Middle frontal gyrus (tissue), 1 donor: ENCODE data around the gene KLHL2.
"Not testable (repeated sequence)": the region's sequence is repeated elsewhere in the genome, so short reads cannot be mapped to it uniquely, and the experiment has no call there.

ENCODE experiments used
- DNase-seq: peaks from one replicate; pipeline ENCODE4 v3.0.0-alpha.2; 2015; ENCODE audit warnings: low spot score; ENCODE audit errors: extremely low spot score

Gene KLHL2, protein sequence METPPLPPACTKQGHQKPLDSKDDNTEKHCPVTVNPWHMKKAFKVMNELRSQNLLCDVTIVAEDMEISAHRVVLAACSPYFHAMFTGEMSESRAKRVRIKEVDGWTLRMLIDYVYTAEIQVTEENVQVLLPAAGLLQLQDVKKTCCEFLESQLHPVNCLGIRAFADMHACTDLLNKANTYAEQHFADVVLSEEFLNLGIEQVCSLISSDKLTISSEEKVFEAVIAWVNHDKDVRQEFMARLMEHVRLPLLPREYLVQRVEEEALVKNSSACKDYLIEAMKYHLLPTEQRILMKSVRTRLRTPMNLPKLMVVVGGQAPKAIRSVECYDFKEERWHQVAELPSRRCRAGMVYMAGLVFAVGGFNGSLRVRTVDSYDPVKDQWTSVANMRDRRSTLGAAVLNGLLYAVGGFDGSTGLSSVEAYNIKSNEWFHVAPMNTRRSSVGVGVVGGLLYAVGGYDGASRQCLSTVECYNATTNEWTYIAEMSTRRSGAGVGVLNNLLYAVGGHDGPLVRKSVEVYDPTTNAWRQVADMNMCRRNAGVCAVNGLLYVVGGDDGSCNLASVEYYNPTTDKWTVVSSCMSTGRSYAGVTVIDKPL

DNA sequence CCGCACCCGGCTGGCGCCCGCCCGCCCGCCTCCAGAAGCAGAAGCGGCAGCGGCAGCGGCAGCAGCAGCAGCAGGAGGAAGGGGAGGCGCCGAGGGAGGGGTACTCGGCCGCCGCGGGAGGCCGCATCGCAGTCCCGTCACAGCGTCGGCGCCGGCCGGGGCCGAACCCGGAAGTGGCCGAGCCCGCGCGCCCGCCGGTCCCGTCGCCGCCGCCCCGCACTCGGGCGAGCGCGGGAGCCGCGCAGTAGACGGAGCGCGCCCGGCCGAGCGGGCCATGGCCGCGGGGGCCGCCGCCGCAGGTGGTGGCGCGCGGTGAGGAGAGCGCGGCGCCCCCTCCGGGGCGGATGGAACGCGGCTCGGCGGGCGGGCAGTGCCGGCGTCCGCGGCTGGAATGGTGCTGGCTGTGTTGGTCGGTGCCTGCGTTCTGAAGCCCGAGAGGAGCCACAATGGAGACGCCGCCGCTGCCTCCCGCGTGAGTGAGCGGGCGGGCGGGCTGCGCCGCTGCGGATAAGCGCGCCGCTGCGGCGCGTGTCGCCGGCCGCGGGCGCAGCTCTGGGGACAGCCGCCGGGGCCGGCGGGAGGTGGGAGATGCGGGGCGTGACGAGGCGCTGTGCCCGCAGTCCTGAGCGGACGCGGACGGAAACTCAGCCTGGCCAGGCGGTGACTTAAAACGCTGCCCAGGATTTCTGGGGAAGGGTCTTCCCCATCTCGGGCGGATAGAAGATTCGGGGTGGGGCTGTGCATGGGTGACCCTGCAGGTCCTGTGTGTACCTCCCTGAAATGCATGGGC is at the start of gene KLHL2:
TSS of gene KLHL2 (plus strand) at position 131 of the 790 bp plus-strand sequence. CDS start at position 447, 316 bp downstream.
- DNase-seq: no peak

DNA sequence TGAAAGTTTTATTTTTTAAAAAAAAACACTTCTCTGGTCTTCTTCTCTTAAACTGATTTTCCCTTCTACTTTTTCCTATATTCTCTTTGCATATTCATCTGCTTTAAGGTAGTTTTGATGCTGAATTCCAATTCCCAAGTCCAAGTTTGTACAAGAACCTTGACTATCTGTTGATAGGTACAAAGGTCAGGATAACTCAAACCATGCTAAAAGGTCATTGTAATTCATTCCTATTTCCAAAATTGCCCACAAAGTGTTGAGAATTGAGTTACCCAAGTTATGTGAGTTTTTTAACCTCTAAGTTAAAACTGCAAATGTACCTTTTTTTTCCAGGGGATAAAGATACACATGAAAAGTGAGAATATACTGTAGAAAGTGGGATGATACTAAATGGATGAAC is 48.6 kb upstream of the KLHL2 start:
- no peak for DNase-seq

DNA sequence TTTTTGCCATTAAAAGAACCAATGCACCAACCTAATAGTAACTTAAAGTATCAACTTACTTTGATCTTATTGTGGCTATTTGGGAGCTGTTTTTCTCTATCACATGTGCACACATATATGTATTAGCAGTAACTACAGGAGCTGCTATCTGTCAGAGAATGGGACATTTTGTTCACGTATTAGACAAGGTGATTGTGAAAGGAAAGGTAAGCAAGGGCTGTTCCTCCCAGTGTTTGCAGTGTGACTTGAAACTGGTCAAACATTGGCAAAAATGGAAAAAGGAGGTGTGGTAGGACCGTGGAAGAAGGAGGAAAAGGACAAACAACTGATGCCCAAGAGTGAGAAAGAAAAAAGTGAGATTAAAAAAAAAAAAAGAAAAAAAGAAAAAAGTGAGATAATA is 43.1 kb upstream of the KLHL2 start:
- DNase-seq: no peak

DNA sequence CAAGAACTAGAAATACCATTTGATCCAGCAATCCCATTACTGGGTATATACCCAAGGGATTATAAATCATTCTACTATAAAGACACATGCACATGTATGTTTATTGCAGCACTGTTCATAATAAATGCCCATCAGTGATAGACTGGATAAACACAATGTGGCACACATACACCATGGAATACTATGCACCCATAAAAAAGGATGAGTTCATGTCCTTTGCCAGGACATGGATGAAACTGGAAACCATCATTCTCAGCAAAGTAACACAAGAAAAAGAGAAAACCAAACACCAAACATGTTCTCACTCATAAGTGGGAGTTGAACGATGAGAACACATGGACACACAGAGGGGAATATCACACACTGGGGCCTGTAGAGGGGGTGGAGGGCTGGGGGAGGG is 40.5 kb upstream of the KLHL2 start:
- DNase-seq: not testable (repeated sequence)

DNA sequence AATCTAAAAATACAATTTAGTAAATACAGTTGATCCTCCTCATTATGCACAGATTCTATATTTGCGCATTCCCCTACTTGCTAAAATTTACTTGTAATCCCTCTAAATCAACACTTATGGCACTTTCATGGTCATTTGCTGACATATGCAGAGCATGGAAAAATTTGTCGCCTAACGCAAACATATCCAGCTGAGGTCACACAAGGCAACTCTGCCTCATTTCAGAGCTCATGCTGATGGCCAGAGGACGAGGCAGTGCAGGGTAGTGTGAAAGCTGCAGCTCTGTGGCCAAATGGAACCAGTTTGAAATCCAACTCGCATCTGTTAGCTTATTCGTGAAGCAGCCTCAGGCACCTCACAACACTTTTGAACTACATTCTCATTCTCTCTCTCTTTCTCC is 39.7 kb upstream of the KLHL2 start:
- no peak for DNase-seq

DNA sequence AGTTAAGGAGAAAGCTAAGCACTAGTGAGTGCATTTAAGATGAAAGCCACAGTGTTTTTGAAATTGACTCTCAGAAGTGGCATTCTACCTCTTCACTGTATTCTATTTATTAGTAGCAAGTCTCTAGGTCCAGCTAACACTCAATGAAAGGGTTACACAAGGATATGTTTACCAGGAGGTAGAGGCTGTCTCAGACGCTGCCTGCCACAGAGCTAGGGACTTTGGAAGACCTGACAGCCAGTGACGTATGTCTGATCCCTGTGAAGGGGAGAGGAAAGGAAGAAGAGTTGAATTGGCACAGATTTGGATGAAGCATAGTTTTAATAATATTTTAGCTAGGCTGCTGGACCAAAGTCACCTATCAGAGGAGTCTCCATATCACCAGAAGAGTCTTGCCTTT is 36.5 kb upstream of the KLHL2 start:
- no peak for DNase-seq

DNA sequence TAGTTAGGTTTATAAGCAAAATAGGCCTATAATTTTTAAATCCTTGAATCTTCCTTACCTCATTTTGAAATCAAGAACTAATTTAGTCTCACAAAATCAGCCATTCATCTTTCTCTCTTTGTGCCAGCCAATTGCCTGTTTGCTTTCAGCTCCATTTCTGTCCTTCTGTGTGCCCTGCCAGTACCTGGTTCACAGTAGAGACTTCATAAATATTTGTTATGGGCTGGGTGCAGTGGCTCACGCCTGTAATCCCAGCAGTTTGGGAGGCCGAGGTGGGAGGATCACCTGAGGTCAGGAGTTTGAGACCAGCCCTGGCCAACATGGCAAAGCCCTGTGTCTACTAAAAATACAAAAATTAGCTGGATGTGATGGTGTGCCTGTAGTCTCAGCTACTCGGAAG is 31.9 kb upstream of the KLHL2 start:
- DNase-seq: not testable (repeated sequence)

DNA sequence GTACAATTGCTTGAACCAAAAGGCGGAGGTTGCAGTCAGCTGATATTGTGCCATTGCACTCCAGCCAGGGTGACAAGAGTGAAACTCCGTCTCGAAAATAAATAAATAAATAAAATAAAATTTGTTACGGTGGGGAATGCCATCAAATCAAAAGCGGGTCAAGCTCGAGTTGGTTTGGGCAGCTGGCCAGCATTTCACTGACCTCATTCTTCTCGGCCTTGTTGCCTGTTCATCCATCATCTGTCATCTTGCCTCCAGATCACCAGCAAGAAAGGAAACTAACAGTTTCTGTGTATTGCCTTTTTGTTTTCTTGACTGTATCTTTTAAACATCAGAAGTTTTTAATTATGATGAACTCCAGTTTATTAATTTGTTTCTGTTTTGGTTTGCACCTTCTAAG is 31.5 kb upstream of the KLHL2 start:
- no peak for DNase-seq

DNA sequence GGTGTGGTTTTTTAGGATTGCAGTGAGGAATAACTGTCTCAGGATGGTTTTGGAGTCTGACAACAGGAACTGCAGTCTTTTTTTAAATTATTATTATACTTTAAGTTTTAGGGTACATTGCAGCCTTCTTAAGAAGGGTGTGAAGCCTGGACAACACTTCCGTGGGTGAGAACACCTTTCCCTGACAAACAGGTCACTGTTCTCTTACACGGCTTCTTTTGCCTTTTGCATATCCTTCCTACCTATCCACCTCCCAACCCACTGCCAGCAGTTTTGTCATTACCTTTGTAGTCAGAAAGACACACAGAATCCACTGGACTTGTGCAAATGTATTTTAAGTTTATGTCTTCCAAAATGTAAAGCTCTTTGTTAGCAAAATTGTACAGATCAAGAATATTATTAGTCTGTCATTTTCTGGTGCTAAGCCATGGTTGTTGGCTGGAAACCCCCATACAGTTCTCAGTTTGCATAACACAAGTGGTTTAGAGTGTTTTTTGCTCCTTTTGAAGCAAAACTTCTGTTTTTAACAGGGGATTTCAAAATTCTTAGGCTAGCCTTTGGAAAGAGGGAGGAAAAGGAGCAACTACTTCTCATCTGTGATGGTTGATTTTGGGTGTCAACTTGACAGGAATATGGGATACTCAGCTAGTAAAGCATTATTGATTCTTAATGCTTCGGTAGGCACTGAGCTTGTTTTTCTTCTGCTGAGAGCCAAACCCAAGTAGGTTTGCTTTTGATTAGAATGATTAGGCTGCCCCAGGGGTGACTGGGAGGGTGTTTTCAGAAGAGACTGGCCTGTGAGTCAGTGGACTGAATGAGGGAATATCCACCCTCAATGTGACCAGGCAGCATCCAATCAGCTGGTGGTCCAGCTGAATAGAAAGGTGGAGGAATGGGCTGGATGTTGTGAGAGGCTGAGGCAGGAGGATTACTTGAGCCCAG is 29.4 kb upstream of the KLHL2 start:
- no peak for DNase-seq

DNA sequence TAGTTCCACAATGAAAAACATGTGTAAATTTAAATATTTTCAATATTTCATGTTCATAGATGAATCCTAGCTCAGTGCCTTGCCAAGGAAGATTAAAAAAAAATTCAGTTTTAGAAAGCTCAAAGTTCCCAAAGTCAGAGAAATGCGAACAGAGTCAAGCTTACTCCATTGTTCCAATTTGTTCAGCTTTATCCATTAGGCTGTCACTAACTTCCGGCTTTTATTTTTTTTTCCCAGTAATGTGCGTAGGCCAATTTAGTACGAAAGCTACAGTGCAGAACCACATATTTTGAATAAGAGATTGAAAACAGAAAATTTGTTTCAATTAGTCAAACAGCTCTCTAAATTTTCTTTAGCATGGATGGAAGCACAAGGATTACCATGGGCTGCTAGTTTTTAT is 23.1 kb upstream of the KLHL2 start:
- DNase-seq: no peak

DNA sequence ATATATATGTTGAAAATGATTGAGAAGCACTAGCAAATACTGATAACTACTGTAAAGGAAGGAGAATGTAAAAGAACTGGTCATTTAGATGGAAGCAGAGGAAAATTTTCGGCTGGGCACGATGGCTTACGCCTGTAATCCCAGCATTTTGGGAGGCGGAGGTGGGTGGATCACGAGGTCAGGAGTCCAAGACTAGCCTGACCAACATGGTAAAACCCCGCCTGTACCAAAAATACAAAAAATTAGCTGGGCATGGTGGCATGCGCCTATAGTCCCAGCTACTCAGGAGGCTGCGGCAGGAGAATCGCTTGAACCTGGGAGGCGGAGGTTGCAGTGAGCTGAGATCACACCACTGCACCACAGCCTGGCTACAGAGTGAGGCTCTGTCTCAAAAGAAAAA is 22.4 kb upstream of the KLHL2 start:
- DNase-seq: not testable (repeated sequence)

DNA sequence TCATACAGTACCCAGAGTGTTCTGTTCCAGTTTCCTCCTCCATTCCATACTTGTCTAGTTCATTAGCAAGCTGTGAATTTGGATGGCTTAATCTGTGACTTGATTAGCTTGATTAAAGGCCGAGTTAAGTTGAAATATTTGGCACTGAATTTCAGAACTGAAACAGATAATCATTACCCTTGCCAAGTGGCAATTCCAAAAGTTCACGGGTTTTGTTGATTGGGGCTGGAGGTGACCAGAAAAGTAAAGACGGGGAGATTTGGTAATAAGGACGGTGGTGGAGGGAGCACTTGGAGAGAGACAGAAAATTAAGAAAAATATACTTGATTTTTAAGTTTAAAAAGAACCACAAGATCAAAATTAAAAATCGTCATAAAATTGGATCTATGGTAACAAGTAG is 21.9 kb upstream of the KLHL2 start:
- DNase-seq: no peak

DNA sequence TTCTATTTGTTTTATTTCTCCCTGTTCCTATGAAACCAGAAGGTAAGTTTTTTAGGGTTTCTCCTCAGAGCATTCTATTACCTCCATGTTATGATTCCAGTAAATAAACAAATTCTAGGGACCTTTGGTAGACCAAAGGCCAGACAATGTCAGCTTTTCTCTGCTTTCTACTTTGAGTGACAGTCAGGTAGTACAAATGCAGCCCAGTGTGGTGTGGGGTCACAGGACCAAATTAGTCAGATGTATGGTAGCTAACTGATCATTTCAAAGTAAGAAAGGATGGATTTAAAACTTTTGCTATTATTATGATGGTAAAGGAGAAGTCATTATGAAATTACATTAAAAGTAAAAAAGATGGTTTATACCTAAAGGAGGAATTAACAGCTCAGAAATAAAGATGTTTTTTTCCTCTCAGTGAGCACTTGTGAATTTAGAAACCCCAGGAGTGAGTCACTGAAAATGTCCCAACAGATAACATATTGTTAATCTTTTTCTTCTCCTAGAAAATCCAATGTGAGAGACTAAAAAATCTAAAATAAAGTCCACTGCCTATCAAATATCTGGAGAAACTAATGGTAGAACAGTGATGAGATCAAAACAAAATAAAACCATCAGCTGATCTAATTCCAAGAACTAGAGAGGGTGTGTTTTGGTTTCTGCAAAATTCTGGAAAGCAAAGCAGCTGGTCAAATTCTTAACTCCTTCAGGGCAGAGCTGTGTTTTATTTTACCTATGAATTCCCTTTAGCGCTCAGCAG is 16.6 kb upstream of the KLHL2 start:
- no peak for DNase-seq

DNA sequence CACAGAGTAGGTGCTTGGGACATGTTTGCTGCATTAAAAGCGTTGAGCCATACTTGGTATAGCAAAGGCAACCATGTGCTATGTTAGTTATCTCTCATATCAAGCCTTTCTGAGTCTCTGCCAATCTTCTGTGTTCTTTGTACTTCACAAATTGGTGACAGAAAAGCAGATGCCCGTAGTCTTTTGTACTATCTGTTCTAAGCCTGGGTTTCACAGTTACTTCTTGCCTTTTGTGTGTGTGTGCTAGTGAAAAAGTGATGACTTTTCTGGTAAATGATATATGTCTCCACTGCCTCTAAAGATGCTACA is 16.1 kb upstream of the KLHL2 start:
- no peak for DNase-seq

DNA sequence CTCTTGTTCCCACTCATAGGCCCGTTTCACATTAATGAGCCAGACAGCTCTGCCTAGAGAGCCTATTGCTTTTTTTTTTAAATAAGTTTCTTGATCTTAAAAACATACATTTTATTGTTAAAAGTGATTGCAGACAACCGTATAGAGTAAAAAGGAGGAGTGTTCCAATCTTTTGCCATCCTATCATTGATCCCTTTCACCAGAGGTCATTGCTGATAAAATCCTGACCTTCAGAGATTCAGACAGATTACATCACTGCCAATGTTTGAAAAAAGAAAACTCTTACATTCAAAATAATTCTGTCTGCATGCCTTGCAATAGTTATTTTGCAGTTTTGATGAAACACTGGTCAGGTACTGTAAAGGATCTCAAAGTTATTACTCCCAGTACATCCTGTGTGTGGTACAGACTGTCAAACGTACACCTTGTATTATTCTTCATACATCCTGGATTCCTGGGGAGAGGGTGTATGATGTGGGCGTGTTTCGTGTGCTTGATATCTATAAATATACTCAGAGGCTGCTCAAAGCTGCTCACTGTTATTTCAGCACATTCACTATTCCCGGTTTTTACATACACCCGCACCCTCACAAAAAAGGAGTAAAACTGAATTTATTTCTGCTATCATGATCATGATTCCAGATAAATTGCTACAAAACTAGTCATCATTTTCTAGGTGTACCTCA is 15.4 kb upstream of the KLHL2 start:
- DNase-seq: no peak

DNA sequence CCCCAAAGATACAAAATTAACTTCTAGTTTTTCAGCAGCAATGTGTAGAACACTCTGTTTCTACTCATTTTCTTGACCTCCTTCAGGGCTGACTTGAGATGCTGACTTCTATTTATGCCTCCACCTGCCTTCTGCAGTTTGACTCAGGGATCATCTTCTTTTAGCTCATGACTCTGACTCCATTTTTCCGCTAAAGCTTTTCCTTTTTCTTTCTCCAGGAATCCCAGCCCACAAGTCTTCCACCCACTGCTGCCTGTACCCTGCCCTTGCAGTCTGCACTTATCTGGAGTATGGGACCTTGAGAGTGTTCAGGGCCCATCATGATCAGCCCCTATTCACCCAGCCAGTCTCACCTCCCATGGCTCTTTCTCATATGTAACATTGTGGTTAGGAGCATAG is 14.9 kb upstream of the KLHL2 start:
- no peak for DNase-seq

DNA sequence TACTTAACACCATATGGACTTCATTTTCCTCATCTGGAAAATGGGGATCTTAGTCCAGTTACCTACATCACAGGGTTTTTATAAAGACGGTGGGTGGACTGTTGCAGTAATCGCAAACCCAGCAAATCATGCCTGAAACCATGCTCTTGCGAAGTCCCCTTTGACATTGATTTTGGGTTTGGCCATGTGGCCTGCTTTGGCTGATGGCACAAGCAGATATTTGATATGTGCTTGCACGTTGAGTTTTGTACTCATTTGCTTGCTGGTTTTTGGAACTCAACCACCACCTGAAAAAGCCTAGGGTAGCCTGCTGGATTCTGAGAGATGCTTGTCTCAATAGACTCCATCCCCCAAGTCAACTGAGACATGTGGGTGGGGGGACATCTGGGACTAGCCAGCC is 14.4 kb upstream of the KLHL2 start:
- no peak for DNase-seq

DNA sequence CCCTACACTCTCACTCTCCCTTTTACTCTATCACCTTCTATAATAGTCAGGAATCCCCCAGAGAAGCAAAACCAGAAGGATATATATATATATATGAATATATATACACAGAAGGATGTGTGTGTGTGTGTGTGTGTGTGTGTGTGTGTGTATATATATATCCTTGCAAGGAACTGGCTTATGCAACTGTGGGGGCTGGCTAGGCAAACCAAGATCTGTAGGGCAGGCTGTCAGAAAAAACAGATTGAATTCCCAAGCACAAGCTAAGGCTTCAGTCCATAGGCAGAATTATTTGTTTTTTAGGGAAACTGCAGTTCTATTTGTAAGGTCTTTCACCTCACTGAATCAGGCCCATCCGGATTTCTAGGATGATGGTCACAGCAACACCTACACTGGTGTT is 13.0 kb upstream of the KLHL2 start:
- DNase-seq: no peak

DNA sequence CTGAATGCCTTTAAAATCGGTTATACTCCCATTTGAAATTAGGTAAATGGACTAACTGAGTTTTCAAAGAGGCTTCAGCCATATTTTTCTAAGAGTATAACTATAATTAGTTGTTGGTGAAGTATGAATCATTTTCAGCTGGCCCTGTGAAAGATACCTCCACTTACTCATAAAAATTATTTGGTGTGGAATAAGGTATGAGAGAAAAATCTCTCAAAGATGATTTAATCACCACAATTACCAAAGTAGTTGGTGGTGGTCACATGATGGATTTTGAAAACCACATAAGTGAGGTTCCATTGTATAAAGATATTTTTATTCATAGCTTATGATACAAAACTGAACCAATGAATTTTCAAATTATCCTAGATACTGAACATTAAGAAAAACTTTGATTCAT is 9.0 kb upstream of the KLHL2 start:
- no peak for DNase-seq

DNA sequence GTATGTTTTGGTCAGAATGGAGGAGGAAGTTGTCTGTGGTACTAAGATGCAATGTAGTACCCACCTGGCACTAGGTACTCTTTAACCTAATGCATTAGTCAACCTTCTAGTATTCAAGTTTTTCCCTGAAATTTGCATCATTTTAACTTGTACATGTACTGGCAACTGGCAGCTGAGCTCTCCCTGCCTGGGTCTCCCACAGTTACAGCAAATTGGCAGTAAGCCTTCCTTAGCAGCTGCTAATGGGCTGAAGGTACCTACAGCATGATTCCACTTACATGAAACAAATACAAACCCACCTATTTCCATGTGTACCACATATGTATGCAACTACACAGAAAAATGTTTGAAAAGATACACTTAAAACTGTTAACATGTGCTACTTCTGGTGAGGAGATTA is 8.1 kb upstream of the KLHL2 start:
- no peak for DNase-seq
